ACC112 (cell line): ENCODE measurements around the gene CBX2.

Experiments
- H2AFZ ChIP-seq: fragments of 200-600 bp; sonication (generic); one replicate; pipeline ENCODE4 v1.6.0; 2017; ENCODE audit warnings: antibody characterized with exemption, low read length; ENCODE audit not compliant: unreplicated experiment
- H3K27ac ChIP-seq: fragments of 200-600 bp; sonication (generic); 2 replicates; pipeline ENCODE4 v1.5.1; 2014; ENCODE audit warnings: low read depth, mild to moderate bottlenecking, antibody characterized with exemption, low read length, moderate library complexity
- H3K27me3 ChIP-seq: fragments of 200-600 bp; sonication (generic); 2 replicates; pipeline ENCODE4 v1.6.1; 2014; ENCODE audit warnings: mild to moderate bottlenecking, antibody characterized with exemption, low read length, moderate library complexity, mixed read lengths; ENCODE audit not compliant: insufficient read depth
- H3K36me3 ChIP-seq: fragments of 200-600 bp; sonication (generic); 2 replicates; pipeline ENCODE4 v1.6.1; 2016; ENCODE audit warnings: mild to moderate bottlenecking, antibody characterized with exemption, low read length, moderate library complexity, mixed read lengths; ENCODE audit not compliant: insufficient read depth
- H3K4me1 ChIP-seq: fragments of 200-600 bp; sonication (generic); one replicate; pipeline ENCODE4 v1.6.1; 2016; ENCODE audit warnings: low read length, mixed read lengths; ENCODE audit not compliant: insufficient read depth, unreplicated experiment, control insufficient read depth
- H3K4me3 ChIP-seq: fragments of 200-600 bp; sonication (generic); 2 replicates; pipeline ENCODE4 v1.5.1; 2014; ENCODE audit warnings: mild to moderate bottlenecking, low read depth, low read length
- H3K79me2 ChIP-seq: fragments of 200-600 bp; sonication (generic); one replicate; pipeline ENCODE4 v1.6.0; 2016; ENCODE audit warnings: low read length; ENCODE audit not compliant: control insufficient read depth, unreplicated experiment, insufficient read depth

CBX2 gene

GRCh38 chr17:79803421-79803996, 25.6 kb downstream of the CBX2 start:
- H3K79me2 ChIP-seq: no peaks in the 10 kb centered on the region
- no peak overlapping the region for H3K27ac ChIP-seq
- no peaks in the 10 kb centered on the region for H3K36me3 ChIP-seq
- H3K4me3 ChIP-seq: peak overlapping the region; percentile 58; the same call in 1 of the 2 replicates
- peaks cover 100% of the 10 kb centered on the region for H3K27me3 ChIP-seq
- no peak overlapping the region for H2AFZ ChIP-seq
- H3K4me1 ChIP-seq: peaks cover 19% of the 10 kb centered on the region

GRCh38 chr17:79803997-79804855, 26.3 kb downstream of the CBX2 start:
- Histone ChIP-seq H3K36me3 (no peaks in the 10 kb centered on the region), H3K4me3 (peak overlapping the region; percentile 58), H3K4me1 (peaks cover 12% of the 10 kb centered on the region), H3K27ac (no peak overlapping the region), H3K79me2 (no peaks in the 10 kb centered on the region), H3K27me3 (peaks cover 100% of the 10 kb centered on the region), H2AFZ (no peak overlapping the region)

GRCh38 chr17:79804856-79805696, 27.1 kb downstream of the CBX2 start:
- no peaks in the 10 kb centered on the region for H3K79me2 ChIP-seq
- peaks cover 8% of the 10 kb centered on the region for H3K4me1 ChIP-seq
- H2AFZ ChIP-seq: no peak overlapping the region
- peaks cover 95% of the 10 kb centered on the region for H3K27me3 ChIP-seq
- no peak overlapping the region for H3K27ac ChIP-seq
- H3K4me3 ChIP-seq: peak overlapping the region; percentile 58; the same call in 1 of the 2 replicates
- H3K36me3 ChIP-seq: no peaks in the 10 kb centered on the region

GRCh38 chr17:79806446-79806760, 28.5 kb downstream of the CBX2 start:
- Histone ChIP-seq H3K36me3 (no peaks in the 10 kb centered on the region), H3K4me1 (peaks cover 3% of the 10 kb centered on the region), H3K27me3 (peaks cover 94% of the 10 kb centered on the region), H2AFZ (no peak overlapping the region), H3K79me2 (no peaks in the 10 kb centered on the region), H3K27ac (no peak overlapping the region), H3K4me3 (no peak overlapping the region)

GRCh38 chr17:79806863-79807720, 29.1 kb downstream of the CBX2 start:
- H3K4me3 ChIP-seq: no peak overlapping the region
- no peak overlapping the region for H2AFZ ChIP-seq
- no peaks in the 10 kb centered on the region for H3K79me2 ChIP-seq
- H3K36me3 ChIP-seq: no peaks in the 10 kb centered on the region
- no peak overlapping the region for H3K27ac ChIP-seq
- peaks cover 10% of the 10 kb centered on the region for H3K4me1 ChIP-seq
- H3K27me3 ChIP-seq: peaks cover 94% of the 10 kb centered on the region

GRCh38 chr17:79808763-79809529, 31.0 kb downstream of the CBX2 start:
- H3K4me1 ChIP-seq: peaks cover 15% of the 10 kb centered on the region
- H2AFZ ChIP-seq: no peak overlapping the region
- no peak overlapping the region for H3K4me3 ChIP-seq
- H3K36me3 ChIP-seq: no peaks in the 10 kb centered on the region
- H3K79me2 ChIP-seq: no peaks in the 10 kb centered on the region
- H3K27ac ChIP-seq: no peak overlapping the region
- peaks cover 86% of the 10 kb centered on the region for H3K27me3 ChIP-seq

- H3K27ac ChIP-seq: no peak overlapping the region
- peaks cover 15% of the 10 kb centered on the region for H3K4me1 ChIP-seq
- peaks cover 85% of the 10 kb centered on the region for H3K27me3 ChIP-seq
- no peak overlapping the region for H3K4me3 ChIP-seq
- H3K36me3 ChIP-seq: no peaks in the 10 kb centered on the region
- H2AFZ ChIP-seq: peak overlapping the region; percentile 18
- no peaks in the 10 kb centered on the region for H3K79me2 ChIP-seq
These were observed 31.7 kb downstream of the CBX2 start for GRCh38 chr17:79809530-79810129.

- Histone ChIP-seq H2AFZ (peak overlapping the region; percentile 18), H3K36me3 (no peaks in the 10 kb centered on the region), H3K27ac (no peak overlapping the region), H3K27me3 (peaks cover 84% of the 10 kb centered on the region), H3K4me1 (peaks cover 15% of the 10 kb centered on the region), H3K4me3 (no peak overlapping the region), H3K79me2 (no peaks in the 10 kb centered on the region)
These were observed 32.4 kb downstream of the CBX2 start for GRCh38 chr17:79810130-79811010.
